SHP77 (cell line): ENCODE results near the gene ADAMTS15.

ENCODE experiments used
- DNase-seq, 2 experiments: peaks; one replicate each; lab custom pipeline; 2025; lab: John Stamatoyannopoulos, UW

Gene ADAMTS15

GRCh38 chr11:130459521-130459920 is 11.1 kb downstream of the ADAMTS15 start:
- DNase-seq: no peak

GRCh38 chr11:130462101-130462885 is 13.8 kb downstream of the ADAMTS15 start:
- DNase-seq: no peak

- no peak for DNase-seq
These were observed 14.5 kb downstream of the ADAMTS15 start for GRCh38 chr11:130462931-130463330.

GRCh38 chr11:130464291-130464812 is 15.9 kb downstream of the ADAMTS15 start:
- DNase-seq: no peak

GRCh38 chr11:130465263-130465662 is 16.8 kb downstream of the ADAMTS15 start:
- no peak for DNase-seq

- DNase-seq: no peak
These were observed 18.9 kb downstream of the ADAMTS15 start for GRCh38 chr11:130467116-130467900.

GRCh38 chr11:130469181-130469580 is 20.7 kb downstream of the ADAMTS15 start:
- DNase-seq: no peak

GRCh38 chr11:130470832-130471706 is 22.6 kb downstream of the ADAMTS15 start:
- DNase-seq: no peak

GRCh38 chr11:130471731-130472433 is 23.4 kb downstream of the ADAMTS15 start:
- no peak for DNase-seq

GRCh38 chr11:130472434-130472961 is 24.1 kb downstream of the ADAMTS15 start:
- DNase-seq: no peak

- no peak for DNase-seq
These were observed 24.8 kb downstream of the ADAMTS15 start for GRCh38 chr11:130473056-130473794.

GRCh38 chr11:130473795-130474377 is 25.4 kb downstream of the ADAMTS15 start:
- DNase-seq: no peak

GRCh38 chr11:130474637-130475400 is 26.4 kb downstream of the ADAMTS15 start:
- DNase-seq: no peak

- DNase-seq: no peak
These were observed 27.1 kb downstream of the ADAMTS15 start for GRCh38 chr11:130475426-130476053.

- no peak for DNase-seq
These were observed 27.9 kb downstream of the ADAMTS15 start for GRCh38 chr11:130476200-130476921.

- no peak for DNase-seq
These were observed 28.6 kb downstream of the ADAMTS15 start for GRCh38 chr11:130476922-130477491.

- no peak for DNase-seq
These were observed 29.2 kb downstream of the ADAMTS15 start for GRCh38 chr11:130477586-130478203.
